Lung microvascular endothelial cell (primary cell): Measurements from ENCODE around the gene ZFPL1. TPM values are rescaled to one million over a fixed set of nuclear protein-coding genes. Genes with fewer than 3 reads are reported as not detected.

Experiments
- DNase-seq, 2 donors: peaks; one replicate each; pipeline versions ENCODE4 v3.0.0 to v3.0.0-alpha.2; 2010; ENCODE audit warnings: low read depth in 2 of 2
- total RNA-seq: library from RNA; depleted of rRNA; stranded (reverse); fragments of >200 nt; gene quantifications from 2 replicates; pipeline ENCODE4 v1.2.1, GENCODE V29; 2014

The ZFPL1 gene
- total RNA-seq, 1 donor from 2014 or later = 24.0 TPM

GRCh38 chr11:65059959-65060824 is 23.8 kb upstream of the ZFPL1 start:
- DNase-seq = no peak

DNA sequence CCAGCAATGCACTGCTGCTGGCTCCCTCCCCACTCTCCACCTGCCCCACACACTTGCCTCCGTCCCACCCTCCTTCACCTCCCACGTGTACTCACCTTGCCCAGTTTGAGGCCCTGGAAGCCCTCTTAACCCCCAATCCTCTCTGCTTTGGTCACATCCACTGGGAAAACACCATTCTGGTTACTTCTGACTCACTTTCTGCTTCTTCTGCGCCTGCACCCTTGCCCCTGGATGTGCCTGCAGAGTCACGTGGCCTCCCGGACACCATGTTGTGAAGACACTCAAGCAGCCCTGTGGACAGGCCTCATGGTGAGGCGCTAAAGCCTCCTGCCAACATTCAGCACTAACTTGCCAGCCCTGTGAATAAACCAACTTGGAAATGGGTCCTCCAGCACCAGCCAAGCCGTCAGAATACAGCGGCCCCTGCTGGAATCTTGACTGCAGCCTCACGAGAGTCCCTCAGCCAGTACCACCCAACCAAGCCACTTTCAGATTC is 23.1 kb upstream of the ZFPL1 start:
- peak; percentile 44 to 52 for DNase-seq

- no peak for DNase-seq
Observed at GRCh38 chr11:65063532-65063931, 20.5 kb upstream of the ZFPL1 start.

DNA sequence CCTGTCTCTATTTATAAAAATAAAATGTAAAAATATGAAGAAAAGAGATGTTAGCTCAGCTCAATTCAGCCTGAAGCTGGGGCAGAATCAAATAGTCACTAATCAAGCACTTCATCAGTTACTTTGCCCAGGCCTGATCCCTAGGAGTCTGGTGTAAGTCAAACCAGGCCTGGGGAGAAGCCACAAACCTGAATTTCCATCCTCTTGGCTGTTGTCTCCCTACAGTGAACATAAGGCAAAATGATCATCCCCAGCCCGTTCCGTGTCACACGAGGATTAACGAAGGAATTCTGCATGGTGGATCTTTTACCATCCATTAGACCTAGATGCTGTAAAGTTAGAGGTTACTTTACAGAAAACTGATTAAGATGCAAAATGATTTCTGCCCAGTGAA is 19.2 kb upstream of the ZFPL1 start:
- no peak for DNase-seq

GRCh38 chr11:65065851-65066250 is 18.2 kb upstream of the ZFPL1 start:
- DNase-seq = no peak

DNA sequence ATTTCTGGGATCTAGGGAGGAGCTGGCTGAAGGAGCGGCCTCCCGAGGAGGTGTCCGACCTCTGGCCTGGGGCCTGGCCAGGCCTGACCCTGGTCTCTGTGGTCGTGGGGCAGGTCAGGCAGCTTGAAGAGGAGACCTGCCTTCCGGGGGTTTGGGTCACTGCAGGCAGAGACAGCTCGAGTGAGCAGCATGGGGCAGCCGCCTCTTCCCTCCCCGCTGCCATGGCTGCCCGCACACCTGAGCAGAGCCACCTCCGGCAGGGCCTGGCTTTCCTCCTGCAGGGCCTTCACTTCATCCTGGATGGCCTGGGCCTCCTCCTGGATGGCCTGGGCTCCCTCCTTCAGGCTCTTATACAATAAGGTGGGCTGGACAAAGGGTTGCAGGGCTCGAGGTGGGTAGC is 17.7 kb upstream of the ZFPL1 start:
- no peak for DNase-seq

GRCh38 chr11:65066805-65067291 is 17.2 kb upstream of the ZFPL1 start:
- DNase-seq = no peak

GRCh38 chr11:65067446-65067845 is 16.6 kb upstream of the ZFPL1 start:
- DNase-seq = no peak

DNA sequence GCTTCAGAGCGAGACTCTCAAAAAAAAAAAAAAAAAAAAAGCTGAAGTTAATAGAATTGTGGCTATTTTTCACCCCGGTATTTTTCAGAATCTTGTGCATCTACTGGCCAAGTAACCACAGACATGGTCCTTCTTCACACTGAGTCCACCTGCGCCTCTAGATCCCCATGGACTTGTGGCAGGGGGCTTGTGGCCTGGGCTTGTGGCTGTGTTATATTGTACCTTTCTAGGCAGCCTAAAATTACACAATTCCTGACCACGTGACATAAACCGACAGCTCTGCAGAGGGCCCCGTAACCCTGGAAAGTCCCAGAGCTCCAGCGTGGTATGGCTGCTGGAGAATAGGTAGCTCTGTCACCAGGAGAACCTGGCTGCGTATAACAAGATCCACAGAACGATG is 14.8 kb upstream of the ZFPL1 start:
- peak in 1 of 2 donors; percentile 33 for DNase-seq

DNA sequence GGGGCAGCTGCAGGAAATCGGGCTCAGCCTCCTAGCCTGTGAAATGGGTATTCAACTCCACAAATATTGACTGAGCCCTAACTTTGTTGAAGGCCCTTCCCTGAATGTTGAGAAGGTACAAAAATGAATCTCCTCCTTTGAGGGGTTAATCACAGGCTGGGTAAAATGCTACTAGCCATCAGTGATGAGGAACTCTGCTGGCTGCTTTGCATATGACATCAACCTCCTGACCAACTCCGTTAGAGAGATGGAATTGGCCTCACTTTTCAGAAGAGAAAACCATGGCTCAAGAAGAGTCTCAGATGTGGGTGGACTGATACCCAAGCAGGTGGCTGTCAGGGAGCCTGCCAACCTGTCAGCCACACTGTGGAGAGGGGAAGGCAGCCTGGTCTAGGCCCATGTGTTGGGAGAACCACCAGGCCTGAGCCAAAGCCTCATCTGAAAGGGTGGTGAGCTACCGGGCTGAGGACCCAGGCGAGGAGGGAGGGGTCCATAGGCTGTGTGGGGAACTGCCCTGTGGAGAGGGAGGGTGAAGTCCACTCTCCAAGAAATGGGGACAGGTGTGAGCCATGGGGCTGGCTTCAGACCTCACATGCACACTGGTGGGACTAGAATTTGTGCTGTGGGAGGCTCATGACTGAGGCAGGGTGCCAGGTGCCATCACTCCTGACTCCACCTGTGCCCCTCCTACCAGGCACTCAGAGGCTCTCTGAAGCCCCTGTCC is 12.0 kb upstream of the ZFPL1 start:
- DNase-seq = no peak

DNA sequence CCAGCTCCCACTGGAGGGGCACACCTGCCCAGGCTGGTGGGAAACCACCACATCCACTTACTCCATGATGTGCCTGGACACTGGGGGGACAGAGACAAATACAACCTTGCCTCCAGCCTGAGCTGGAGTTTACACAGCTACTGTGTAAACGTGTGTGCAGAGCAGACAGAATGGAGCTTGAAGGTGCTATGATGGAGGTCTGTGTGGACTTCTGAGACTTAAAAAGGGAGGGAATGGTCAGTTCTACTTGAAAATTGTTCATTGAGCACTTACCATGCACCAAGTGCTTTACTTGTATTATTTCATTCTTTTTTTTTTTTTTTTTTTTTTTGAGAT is 11.4 kb upstream of the ZFPL1 start:
- DNase-seq = no peak

- DNase-seq = no peak
Observed at GRCh38 chr11:65077451-65077850, 6.6 kb upstream of the ZFPL1 start.

DNA sequence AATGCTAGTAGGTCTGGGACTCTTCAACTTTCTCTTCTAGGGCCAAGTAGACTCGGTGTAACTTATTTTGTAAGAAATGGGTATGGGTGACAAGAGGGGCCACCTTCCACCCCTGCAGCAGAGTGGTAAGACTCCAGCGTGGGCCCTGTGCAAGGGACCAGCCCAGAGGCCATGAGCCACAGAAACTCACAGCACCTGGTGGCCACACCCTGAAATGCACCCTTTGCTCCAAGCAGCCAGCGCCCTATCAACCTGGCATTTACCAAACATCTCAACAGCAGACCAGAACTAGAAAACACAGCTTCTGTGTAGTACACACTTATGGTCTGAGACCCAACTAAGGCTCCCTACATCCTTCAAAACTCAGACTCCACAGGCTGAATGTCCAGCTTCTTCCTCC is 5.9 kb upstream of the ZFPL1 start:
- peak; percentile 42 to 69 for DNase-seq

- no peak for DNase-seq
Observed at GRCh38 chr11:65078786-65079342, 5.2 kb upstream of the ZFPL1 start.

GRCh38 chr11:65083134-65083833 is 738 bp upstream of the ZFPL1 start:
- DNase-seq = no peak

GRCh38 chr11:65084598-65085375 is 765 bp downstream of the ZFPL1 start:
- DNase-seq = no peak

DNA sequence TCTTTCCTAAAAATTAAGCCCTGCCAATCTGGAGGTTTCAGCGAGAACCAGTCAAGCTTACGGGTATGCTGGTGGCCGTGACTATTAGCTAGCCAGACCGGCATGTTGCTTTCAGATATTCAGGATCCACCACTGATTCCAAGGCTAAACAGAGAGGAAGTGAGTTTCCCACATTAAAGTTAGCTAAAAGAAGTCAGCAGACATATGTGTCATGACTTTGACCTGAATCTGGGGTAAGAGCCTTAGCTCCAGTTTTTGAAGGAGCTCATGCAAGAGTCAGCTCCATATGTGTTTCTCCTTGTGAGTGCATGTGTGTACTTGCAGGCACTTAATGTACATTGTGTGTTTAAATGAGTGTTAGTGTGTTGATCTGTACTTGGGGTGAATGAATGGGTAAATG is 1.4 kb downstream of the ZFPL1 start:
- no peak for DNase-seq

DNA sequence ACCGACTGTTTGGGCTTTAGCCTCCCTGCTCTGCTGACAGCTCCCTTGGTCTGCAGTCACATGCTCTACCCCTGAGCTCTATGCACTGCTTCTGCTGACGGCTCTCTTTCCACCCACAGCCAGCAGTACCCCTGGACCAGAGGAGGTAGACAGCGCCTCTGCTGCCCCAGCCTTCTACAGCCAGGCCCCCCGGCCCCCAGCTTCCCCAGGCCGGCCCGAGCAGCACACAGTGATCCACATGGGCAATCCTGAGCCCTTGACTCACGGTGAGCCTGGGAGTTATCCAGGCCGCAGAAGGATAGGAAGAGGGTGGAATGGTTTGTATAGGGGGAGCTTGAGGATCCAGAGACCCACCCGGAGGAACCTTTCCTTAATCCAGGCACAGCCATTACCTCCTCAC is 2.8 kb downstream of the ZFPL1 start:
- no peak for DNase-seq

- no peak for DNase-seq
Observed at GRCh38 chr11:65087216-65087615, 3.2 kb downstream of the ZFPL1 start.

DNA sequence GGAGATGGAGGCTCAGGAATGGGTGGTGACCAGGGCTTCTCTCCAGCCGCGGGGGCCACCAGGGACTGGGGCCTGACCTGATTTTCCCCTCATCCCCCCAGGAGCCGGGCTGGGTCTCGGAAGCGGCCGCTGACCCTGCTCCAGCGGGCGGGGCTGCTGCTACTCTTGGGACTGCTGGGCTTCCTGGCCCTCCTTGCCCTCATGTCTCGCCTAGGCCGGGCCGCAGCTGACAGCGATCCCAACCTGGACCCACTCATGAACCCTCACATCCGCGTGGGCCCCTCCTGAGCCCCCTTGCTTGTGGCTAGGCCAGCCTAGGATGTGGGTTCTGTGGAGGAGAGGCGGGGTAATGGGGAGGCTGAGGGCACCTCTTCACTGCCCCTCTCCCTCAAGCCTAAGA is 3.8 kb downstream of the ZFPL1 start:
- no peak for DNase-seq

- no peak for DNase-seq
Observed at GRCh38 chr11:65089621-65090020, 5.6 kb downstream of the ZFPL1 start.
